ENCODE data around the gene KIAA1671. TPM values are rescaled to one million over a fixed set of nuclear protein-coding genes. Genes with fewer than 3 reads are reported as not detected.

The KIAA1671 gene
- total RNA-seq, 6 donors from 2014 or later, result 30.9 to 57.7 (median 42.1) TPM

DNA sequence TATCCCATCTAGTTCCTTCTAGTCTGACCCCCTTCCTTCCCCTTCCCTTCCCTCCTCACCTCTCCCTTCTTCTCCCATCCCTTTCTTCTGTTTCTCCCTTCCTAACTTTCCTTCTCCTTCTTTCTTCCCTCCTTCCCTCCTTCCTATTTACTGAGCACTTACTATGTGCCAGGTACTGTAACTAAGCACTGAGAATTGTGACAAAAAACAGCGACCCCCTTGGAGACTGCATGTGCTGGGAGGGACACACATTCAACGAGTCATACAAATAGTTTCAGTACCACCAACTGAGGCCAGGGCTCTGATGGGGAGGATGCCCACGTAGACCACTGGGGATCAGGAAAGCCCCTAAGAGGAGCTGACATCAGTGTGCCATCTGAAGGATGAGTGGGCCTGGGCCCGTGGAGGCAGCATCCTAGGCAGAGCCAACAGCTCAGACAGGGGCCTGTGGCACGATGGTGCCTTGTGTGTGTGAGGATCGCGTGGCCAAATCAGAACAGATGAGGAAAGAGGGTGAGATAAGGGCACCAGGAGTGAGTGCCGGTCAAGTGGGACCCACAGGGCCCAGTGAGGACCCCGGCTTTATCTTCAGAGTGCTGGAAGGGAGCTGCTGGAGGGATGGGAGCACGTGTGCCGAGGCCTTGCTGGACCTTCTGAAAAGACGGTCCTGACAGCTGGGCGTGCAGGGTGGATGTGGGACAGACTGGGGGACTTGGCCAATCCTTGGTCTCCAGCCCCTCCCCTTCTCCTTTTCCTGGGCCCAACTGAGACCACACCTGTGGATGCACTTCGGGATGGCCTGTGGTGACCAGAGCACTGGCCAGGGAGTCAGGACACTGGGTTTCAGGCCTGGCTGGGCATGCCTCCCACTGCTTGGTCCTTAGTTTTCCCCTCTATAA lies 208.8 kb downstream of the KIAA1671 start:
- Histone ChIP-seq H3K36me3 (no peaks in the 10 kb centered on the region), H3K4me1 (peaks cover 3 to 21% (median 9%) of the 10 kb centered on the region in 4 donors), H3K27ac (no peak overlapping the region), H3K27me3 (no peaks in the 10 kb centered on the region), H3K4me3 (no peak overlapping the region), H3K9me3 (no peaks in the 10 kb centered on the region)
- TF ChIP-seq, protein P1, sequence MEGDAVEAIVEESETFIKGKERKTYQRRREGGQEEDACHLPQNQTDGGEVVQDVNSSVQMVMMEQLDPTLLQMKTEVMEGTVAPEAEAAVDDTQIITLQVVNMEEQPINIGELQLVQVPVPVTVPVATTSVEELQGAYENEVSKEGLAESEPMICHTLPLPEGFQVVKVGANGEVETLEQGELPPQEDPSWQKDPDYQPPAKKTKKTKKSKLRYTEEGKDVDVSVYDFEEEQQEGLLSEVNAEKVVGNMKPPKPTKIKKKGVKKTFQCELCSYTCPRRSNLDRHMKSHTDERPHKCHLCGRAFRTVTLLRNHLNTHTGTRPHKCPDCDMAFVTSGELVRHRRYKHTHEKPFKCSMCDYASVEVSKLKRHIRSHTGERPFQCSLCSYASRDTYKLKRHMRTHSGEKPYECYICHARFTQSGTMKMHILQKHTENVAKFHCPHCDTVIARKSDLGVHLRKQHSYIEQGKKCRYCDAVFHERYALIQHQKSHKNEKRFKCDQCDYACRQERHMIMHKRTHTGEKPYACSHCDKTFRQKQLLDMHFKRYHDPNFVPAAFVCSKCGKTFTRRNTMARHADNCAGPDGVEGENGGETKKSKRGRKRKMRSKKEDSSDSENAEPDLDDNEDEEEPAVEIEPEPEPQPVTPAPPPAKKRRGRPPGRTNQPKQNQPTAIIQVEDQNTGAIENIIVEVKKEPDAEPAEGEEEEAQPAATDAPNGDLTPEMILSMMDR (IDR thresholded peaks at IDR 0.05), result no peak
- TF ChIP-seq EP300 (IDR thresholded peaks at IDR 0.05) (no peak), POLR2A (IDR thresholded peaks at IDR 0.05) (no peak), POLR2AphosphoS5 (IDR thresholded peaks at IDR 0.05) (no peak)
- WGBS, 2 donors, result 84 to 86% methylated on average over 14 of the region's 14 CpGs
- ATAC-seq (ENCODE audit: low FRiP score in 2 of 2) (no peak), DNase-seq (no peak)

DNA sequence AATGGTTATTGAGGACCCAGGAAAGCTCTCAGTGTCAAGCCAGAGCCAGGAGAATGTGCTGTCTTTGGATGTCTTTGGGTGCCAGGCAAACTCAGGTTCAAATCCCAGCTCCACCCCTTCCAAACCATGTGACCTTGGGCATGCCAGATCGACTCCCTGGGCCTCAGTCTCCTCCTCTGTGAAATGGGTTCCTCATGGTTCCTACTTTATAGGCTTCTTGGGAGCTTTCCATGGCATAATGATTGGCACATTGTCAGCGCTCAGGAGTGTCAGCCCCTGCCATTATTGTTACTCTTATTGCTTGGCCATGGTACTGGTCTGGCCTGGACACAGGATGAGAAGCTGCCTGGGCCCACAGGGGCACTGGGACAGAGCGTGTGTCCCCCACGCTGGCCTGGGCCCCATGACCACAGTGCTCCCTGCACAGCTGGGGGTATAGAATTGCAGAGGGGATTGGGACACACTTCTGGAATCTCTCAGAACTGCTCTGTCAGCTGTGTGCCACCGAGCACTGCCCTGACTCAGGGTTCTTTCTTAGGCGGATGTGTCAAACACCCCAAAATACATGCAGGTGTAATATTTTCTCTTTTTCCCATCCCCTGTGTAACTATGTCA lies 209.5 kb downstream of the KIAA1671 start:
- 85 to 92% methylated on average over 5 to 6 of the region's 6 CpGs for WGBS, 2 donors

DNA sequence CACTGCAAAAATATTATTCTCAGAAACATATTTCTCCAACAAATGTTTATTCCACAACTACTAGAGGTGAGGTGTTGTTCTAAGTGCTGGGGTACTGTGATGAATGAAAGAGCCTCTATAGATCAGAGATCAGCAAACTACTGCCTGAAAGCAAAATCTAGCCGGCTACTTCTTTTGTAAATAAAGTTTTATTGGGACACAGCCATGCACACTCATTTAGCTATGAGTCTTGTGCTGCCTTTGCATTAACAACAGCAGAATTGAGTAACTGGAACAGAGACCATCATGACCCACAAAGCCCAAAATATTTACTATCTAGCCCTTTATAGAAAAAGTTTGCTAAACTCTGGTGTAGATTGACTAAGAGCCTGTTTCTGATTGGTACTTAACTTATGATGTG lies 210.0 kb downstream of the KIAA1671 start:
- DNase-seq, result no peak
- H3K27ac ChIP-seq, result no peak overlapping the region
- H3K27me3 ChIP-seq, result no peaks in the 10 kb centered on the region
- H3K36me3 ChIP-seq, result no peaks in the 10 kb centered on the region
- H3K4me3 ChIP-seq, result no peak overlapping the region
- peaks cover 3 to 21% (median 9%) of the 10 kb centered on the region in 4 donors for H3K4me1 ChIP-seq
- 88 to 91% methylated on average over 1 of the region's 1 CpG for WGBS, 2 donors
- no peaks in the 10 kb centered on the region for H3K9me3 ChIP-seq
- TF ChIP-seq POLR2A (IDR thresholded peaks at IDR 0.05) (no peak), EP300 (IDR thresholded peaks at IDR 0.05) (no peak), POLR2AphosphoS5 (IDR thresholded peaks at IDR 0.05) (no peak)
- TF ChIP-seq, protein P1 (IDR thresholded peaks at IDR 0.05), result no peak
- ATAC-seq (ENCODE audit: low FRiP score in 2 of 2), result no peak

More for the DNA sequence above, 209.5 kb downstream of the KIAA1671 start:
- DNase-seq (no peak), ATAC-seq (ENCODE audit: low FRiP score in 2 of 2) (no peak)
- H3K9me3 ChIP-seq, result no peaks in the 10 kb centered on the region
- H3K4me3 ChIP-seq, result no peak overlapping the region
- no peaks in the 10 kb centered on the region for H3K27me3 ChIP-seq
- TF ChIP-seq POLR2AphosphoS5 (IDR thresholded peaks at IDR 0.05), result no peak
- no peak for TF ChIP-seq POLR2A (IDR thresholded peaks at IDR 0.05)
- TF ChIP-seq, protein P1 (IDR thresholded peaks at IDR 0.05), result no peak
- no peak for TF ChIP-seq EP300 (IDR thresholded peaks at IDR 0.05)
- peaks cover 3 to 21% (median 9%) of the 10 kb centered on the region in 4 donors for H3K4me1 ChIP-seq
- peak overlapping the region in 1 of 4 donors; percentile 14 for H3K27ac ChIP-seq
- H3K36me3 ChIP-seq, result no peaks in the 10 kb centered on the region

DNA sequence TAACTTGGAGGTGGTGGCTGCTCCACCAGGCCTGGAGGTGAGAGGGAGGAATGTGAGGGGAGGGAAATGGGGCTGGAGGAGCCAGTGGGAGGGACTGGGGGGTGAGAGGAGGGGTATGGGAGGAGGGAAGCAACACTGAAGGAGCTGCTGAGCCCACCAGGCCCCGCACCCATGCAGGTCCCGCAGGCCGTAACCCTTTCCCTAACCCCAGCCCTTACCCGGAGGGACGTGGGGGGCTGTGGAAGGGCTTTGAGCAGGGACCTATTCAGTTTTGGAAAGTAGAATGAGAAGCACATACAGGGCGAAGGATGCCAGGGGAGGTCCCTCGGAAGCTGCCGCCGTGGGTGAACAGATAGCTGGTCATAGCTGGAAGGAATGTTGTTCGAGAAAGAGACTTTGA lies 213.3 kb downstream of the KIAA1671 start:
- TF ChIP-seq, protein P1 (IDR thresholded peaks at IDR 0.05), result no peak
- TF ChIP-seq POLR2A (IDR thresholded peaks at IDR 0.05), result no peak
- no peak for TF ChIP-seq EP300 (IDR thresholded peaks at IDR 0.05)
- no peak for TF ChIP-seq POLR2AphosphoS5 (IDR thresholded peaks at IDR 0.05)
- 95 to 98% methylated on average over 9 to 10 of the region's 10 CpGs for WGBS, 2 donors
- no peak for DNase-seq
- no peaks in the 10 kb centered on the region for H3K9me3 ChIP-seq
- H3K4me1 ChIP-seq, result peaks cover 0 to 22% (median 8%) of the 10 kb centered on the region in 4 donors
- peaks cover 0 to 3% (median 0%) of the 10 kb centered on the region in 4 donors for H3K36me3 ChIP-seq
- H3K27me3 ChIP-seq, result no peaks in the 10 kb centered on the region
- ATAC-seq (ENCODE audit: low FRiP score in 2 of 2), result no peak
- H3K27ac ChIP-seq, result peak overlapping the region in 1 of 4 donors; percentile 35
- no peak overlapping the region for H3K4me3 ChIP-seq
